Naive thymus-derived CD4-positive, alpha-beta T cell (primary cell): ENCODE measurements around the gene CHST13. TPM values are rescaled to one million over a fixed set of nuclear protein-coding genes. Genes with fewer than 3 reads are reported as not detected.

ENCODE experiments used
- ATAC-seq: fragments of 150-1000 bp; cut with Tn5 transposase; 2 replicates; pipeline ENCODE4 v1.10.0; 2021; ENCODE audit warnings: mild to moderate bottlenecking, moderate library complexity
- CTCF ChIA-PET: fragments of 350-600 bp; sonication (Branson Sonifier 250); formaldehyde crosslinking; loops from one replicate; lab custom pipeline; 2021; ENCODE audit warnings: antibody characterized with exemption; lab: Charles Lee
- POLR2A ChIA-PET: fragments of 350-600 bp; sonication (Branson Sonifier 250); formaldehyde crosslinking; loops from one replicate; lab custom pipeline; 2021; ENCODE audit warnings: antibody characterized with exemption, inconsistent platforms; lab: Charles Lee
- DNase-seq, 9 donors: peaks; one replicate each; pipeline versions ENCODE4 v3.0.0 to v3.0.0-alpha.2; 2020 to 2022; ENCODE audit warnings: mixed read lengths in 1 of 9
- H3K27ac ChIP-seq: one replicate; pipeline ENCODE4 v1.7.0; 2013; ENCODE audit warnings: mild to moderate bottlenecking, low read depth, low read length, moderate library complexity
- H3K27me3 ChIP-seq, 2 donors: one replicate each; pipeline ENCODE4 v1.7.0; 2013; ENCODE audit warnings: low read length in 2 of 2, mild to moderate bottlenecking in 2 of 2, moderate library complexity in 2 of 2; ENCODE audit not compliant: control insufficient read depth in 2 of 2, insufficient read depth in 2 of 2
- H3K36me3 ChIP-seq, 3 experiments: 1 replicate in 2 of 3; 2 replicates in 1 of 3; pipeline ENCODE4 v1.7.0; 2013; ENCODE audit warnings: low read length in 3 of 3, mild to moderate bottlenecking in 3 of 3, moderate library complexity in 1 of 3; ENCODE audit not compliant: insufficient read depth in 3 of 3, control insufficient read depth in 2 of 3
- H3K4me1 ChIP-seq, 2 donors: one replicate each; pipeline ENCODE4 v1.7.0; 2013; ENCODE audit warnings: low read length in 2 of 2, mild to moderate bottlenecking in 2 of 2, moderate library complexity in 1 of 2; ENCODE audit not compliant: control insufficient read depth in 2 of 2, insufficient read depth in 2 of 2
- H3K4me3 ChIP-seq: 2 replicates; pipeline ENCODE4 v1.7.0; 2013; ENCODE audit warnings: mild to moderate bottlenecking, low read length
- H3K9me3 ChIP-seq, 3 experiments: 1 replicate in 2 of 3; 2 replicates in 1 of 3; pipeline ENCODE4 v1.7.0; 2013; ENCODE audit warnings: low read length in 3 of 3; ENCODE audit not compliant: control insufficient read depth in 2 of 3
- H3K27ac Mint-ChIP-seq, 9 donors: one replicate each; pipeline ENCODE4 v1.8.0; 2020 to 2022; ENCODE audit warnings: mixed read lengths in 9 of 9, mild to moderate bottlenecking in 8 of 9, moderate library complexity in 5 of 9, inconsistent platforms in 2 of 9
- H3K27me3 Mint-ChIP-seq, 5 donors: one replicate each; pipeline ENCODE4 v1.8.0; 2021 to 2022; ENCODE audit warnings: mixed read lengths in 5 of 5, mild to moderate bottlenecking in 1 of 5
- H3K36me3 Mint-ChIP-seq, 5 donors: one replicate each; pipeline ENCODE4 v1.8.0; 2020 to 2022; ENCODE audit warnings: mixed read lengths in 5 of 5, mild to moderate bottlenecking in 3 of 5, inconsistent platforms in 1 of 5
- H3K4me1 Mint-ChIP-seq, 7 donors: one replicate each; pipeline ENCODE4 v1.8.0; 2020 to 2022; ENCODE audit warnings: mixed read lengths in 7 of 7, mild to moderate bottlenecking in 3 of 7, inconsistent platforms in 1 of 7
- H3K4me3 Mint-ChIP-seq, 10 donors: one replicate each; pipeline ENCODE4 v1.8.0; 2020 to 2022; ENCODE audit warnings: mild to moderate bottlenecking in 10 of 10, mixed read lengths in 10 of 10, moderate library complexity in 6 of 10, inconsistent platforms in 2 of 10
- H3K9me3 Mint-ChIP-seq, 11 donors: one replicate each; pipeline ENCODE4 v1.8.0; 2020 to 2022; ENCODE audit warnings: mixed read lengths in 11 of 11, mild to moderate bottlenecking in 4 of 11, inconsistent platforms in 1 of 11, moderate library complexity in 1 of 11
- intact Hi-C, 2 donors: fragments of 100-400 bp; cut with micrococcal nuclease; formaldehyde crosslinking; loops; one replicate each; pipeline ENCODE4 v1.15.1; 2023
- polyA plus RNA-seq, 2 donors: library from polyadenylated mRNA; unstranded; fragments of 300-500 nt; fragmentation: Illumina TruSeq; gene quantifications; one replicate each; pipeline ENCODE4 v1.2.3, GENCODE V29; 2021
- total RNA-seq, 6 experiments: library from RNA in 5 of 6; stranded (reverse) in 5 of 6; gene quantifications; 1 replicate in 5 of 6; 2 replicates in 1 of 6; pipeline ENCODE4 v1.2.3 and lab custom pipeline; 2021 to 2026

CHST13 gene
- total RNA-seq (1 to 10 TPM in 1 of 5 experiments, under 1 TPM in 3, not detected in 1; 0.21 to 3.8 (median 0.54) TPM), polyA plus RNA-seq (not detected), total RNA-seq (lab: John Stamatoyannopoulos, UW) (not detected)

- CTCF ChIA-PET, result interaction anchor here (0.7 to 3.3 kb wide), 4 partner anchors 13 to 1024 kb away, joined by 3 to 14 read pairs (median 6); no protein-coding TSS in a partner anchor
- H3K36me3 ChIP-seq, result no peaks in the 10 kb centered on the region
- H3K4me3 ChIP-seq, result no peak within 1 kb of the TSS
- intact Hi-C loops, result loop anchor here (5.0 kb wide), 3 partner anchors 128 to 1023 kb away; partner anchors contain the start of gene TXNRD3 (in 1 of the 2)
- H3K27me3 ChIP-seq, result no peaks in the 10 kb centered on the region
- no peak within 1 kb of the TSS for H3K27ac ChIP-seq
- no peaks in the 10 kb centered on the region for H3K9me3 ChIP-seq
- no peaks in the 10 kb centered on the region for H3K9me3 Mint-ChIP-seq
- no peaks in the 10 kb centered on the region for H3K4me1 ChIP-seq
- H3K4me3 Mint-ChIP-seq, result peak within 1 kb of the TSS in 2 of 10 donors; percentile 43 to 47
- no peaks in the 10 kb centered on the region for H3K36me3 Mint-ChIP-seq
- ATAC-seq (peak; percentile 78), DNase-seq (peak in 1 of 9 donors; percentile 22)
- H3K4me1 Mint-ChIP-seq, result peaks cover 0 to 9% (median 0%) of the 10 kb centered on the region in 7 donors
- peak within 1 kb of the TSS in 1 of 9 donors; percentile 62 for H3K27ac Mint-ChIP-seq
- H3K27me3 Mint-ChIP-seq, result peaks cover 12 to 22% (median 21%) of the 10 kb centered on the region in 5 donors
- POLR2A ChIA-PET, result interaction anchor here (0.6 kb wide), 1 partner anchor 129 kb away, joined by 3 read pairs; no protein-coding TSS in a partner anchor
Measured at GRCh38 chr3:126523745-126524428, at the start of gene CHST13. Gene CHST13 (plus strand): TSS chr3:126524155. CDS start chr3:126524333, 178 bp downstream.

GRCh38 chr3:126474498-126475412 is 49.2 kb upstream of the CHST13 start:
- peaks cover 16 to 25% (median 18%) of the 10 kb centered on the region in 3 experiments for H3K36me3 ChIP-seq
- Mint-ChIP-seq H3K9me3 (peaks cover 0 to 3% (median 0%) of the 10 kb centered on the region in 11 donors), H3K4me3 (peak overlapping the region; percentile 78 to 97 (median 92)), H3K36me3 (peaks cover 2 to 29% (median 18%) of the 10 kb centered on the region in 5 donors), H3K27me3 (peaks cover 0 to 4% (median 0%) of the 10 kb centered on the region in 5 donors), H3K4me1 (peaks cover 35 to 60% (median 54%) of the 10 kb centered on the region in 7 donors), H3K27ac (peak overlapping the region; percentile 35 to 94 (median 82))
- peak overlapping the region; percentile 87 for H3K27ac ChIP-seq
- peaks cover 29 to 34% of the 10 kb centered on the region in 2 donors for H3K4me1 ChIP-seq
- no peaks in the 10 kb centered on the region for H3K27me3 ChIP-seq
- ATAC-seq, result no peak
- DNase-seq, result peak in 8 of 9 donors; percentile 12 to 49 (median 31)
- peak overlapping the region; percentile 61 for H3K4me3 ChIP-seq
- ChIA-PET CTCF (no interaction called here), POLR2A (interaction anchor here (0.5 to 1.4 kb wide), 5 partner anchors 13 to 1744 kb away, joined by 3 to 4 read pairs (median 3); partner anchors contain the start of genes ABTB1 and UMPS)
- H3K9me3 ChIP-seq, result no peaks in the 10 kb centered on the region
- intact Hi-C loops, result loop anchor here (1.0 to 10.0 kb wide), 16 partner anchors 117 to 1742 kb away; partner anchors contain the start of genes ABTB1 (in 2 of the 2), KLF15 (in 2 of the 2), OSBPL11 (in 2 of the 2) and CHCHD6 (in 1 of the 2)

GRCh38 chr3:126475413-126476114 is 48.4 kb upstream of the CHST13 start, which contains the start of gene ZXDC:
Gene ZXDC (minus strand): TSS chr3:126475891. CDS start chr3:126475865, 26 bp downstream.
- Histone ChIP-seq H3K27ac (peak within 1 kb of the TSS; percentile 87), H3K27me3 (no peaks in the 10 kb centered on the region), H3K4me1 (peaks cover 29 to 34% of the 10 kb centered on the region in 2 donors), H3K4me3 (peak within 1 kb of the TSS; percentile 89), H3K9me3 (no peaks in the 10 kb centered on the region), H3K36me3 (peaks cover 8 to 17% (median 10%) of the 10 kb centered on the region in 3 experiments)
- Mint-ChIP-seq H3K9me3 (peaks cover 0 to 3% (median 0%) of the 10 kb centered on the region in 11 donors), H3K27me3 (peaks cover 0 to 4% (median 0%) of the 10 kb centered on the region in 5 donors), H3K4me1 (peaks cover 34 to 52% (median 48%) of the 10 kb centered on the region in 7 donors), H3K27ac (peak within 1 kb of the TSS; percentile 82 to 96 (median 92)), H3K36me3 (peaks cover 0 to 21% (median 14%) of the 10 kb centered on the region in 5 donors), H3K4me3 (peak within 1 kb of the TSS; percentile 81 to 97 (median 92))
- ChIA-PET POLR2A (interaction anchor here (0.8 to 1.4 kb wide), 4 partner anchors 16 to 1197 kb away, joined by 3 to 4 read pairs (median 3); partner anchors contain the start of genes ABTB1 and CHCHD6), CTCF (interaction anchor here (0.5 kb wide), 1 partner anchor 13 kb away, joined by 3 read pairs; no protein-coding TSS in a partner anchor)
- DNase-seq (peak; percentile 85 to 95 (median 90)), ATAC-seq (peak; percentile 89)
- intact Hi-C loops, result loop anchor here (1.0 to 10.0 kb wide), 20 partner anchors 118 to 1743 kb away; partner anchors contain the start of genes ABTB1 (in 2 of the 2), CHCHD6 (in 2 of the 2), KLF15 (in 2 of the 2) and OSBPL11 (in 2 of the 2)

GRCh38 chr3:126476166-126477060 is 47.5 kb upstream of the CHST13 start:
- Histone ChIP-seq H3K27ac (peak overlapping the region; percentile 86), H3K36me3 (peaks cover 0 to 8% (median 2%) of the 10 kb centered on the region in 3 experiments), H3K27me3 (no peaks in the 10 kb centered on the region), H3K4me1 (peaks cover 29 to 34% of the 10 kb centered on the region in 2 donors), H3K4me3 (peak overlapping the region; percentile 89), H3K9me3 (no peaks in the 10 kb centered on the region)
- intact Hi-C loops, result loop anchor here (1.0 to 10.0 kb wide), 12 partner anchors 228 to 1744 kb away; partner anchors contain the start of genes OSBPL11 (in 2 of the 2), ABTB1 (in 1 of the 2), CHCHD6 (in 1 of the 2) and RUVBL1 (in 1 of the 2)
- H3K27me3 Mint-ChIP-seq, result peaks cover 0 to 4% (median 0%) of the 10 kb centered on the region in 5 donors
- no peak for ATAC-seq
- H3K4me1 Mint-ChIP-seq, result peaks cover 34 to 44% (median 39%) of the 10 kb centered on the region in 7 donors
- H3K4me3 Mint-ChIP-seq, result peak overlapping the region; percentile 81 to 91 (median 87)
- CTCF ChIA-PET, result interaction anchor here (0.5 to 0.6 kb wide), 2 partner anchors 14 to 46 kb away, joined by 3 read pairs; no protein-coding TSS in a partner anchor
- DNase-seq, result peak in 2 of 9 donors; percentile 46 to 64
- H3K27ac Mint-ChIP-seq, result peak overlapping the region; percentile 70 to 96 (median 92)
- peaks cover 0 to 3% (median 0%) of the 10 kb centered on the region in 11 donors for H3K9me3 Mint-ChIP-seq
- POLR2A ChIA-PET, result interaction anchor here (0.8 kb wide), 2 partner anchors 15 to 228 kb away, joined by 3 read pairs; partner anchors contain the start of gene CHCHD6
- peaks cover 0 to 16% (median 11%) of the 10 kb centered on the region in 5 donors for H3K36me3 Mint-ChIP-seq
